ENCODE measurements around the gene DYNC1I2.

The DYNC1I2 gene

GRCh38 chr2:171692331-171692730, 5.1 kb downstream of the DYNC1I2 start:
- no peak overlapping the region for H3K9ac ChIP-seq
- peak overlapping the region; percentile 11 for H3K4me3 ChIP-seq (IDR thresholded peaks at IDR 0.05; ENCODE audit: insufficient read depth, low read depth, low read length)
- no peak overlapping the region for H3K4me2 ChIP-seq
- TF ChIP-seq, protein P1, sequence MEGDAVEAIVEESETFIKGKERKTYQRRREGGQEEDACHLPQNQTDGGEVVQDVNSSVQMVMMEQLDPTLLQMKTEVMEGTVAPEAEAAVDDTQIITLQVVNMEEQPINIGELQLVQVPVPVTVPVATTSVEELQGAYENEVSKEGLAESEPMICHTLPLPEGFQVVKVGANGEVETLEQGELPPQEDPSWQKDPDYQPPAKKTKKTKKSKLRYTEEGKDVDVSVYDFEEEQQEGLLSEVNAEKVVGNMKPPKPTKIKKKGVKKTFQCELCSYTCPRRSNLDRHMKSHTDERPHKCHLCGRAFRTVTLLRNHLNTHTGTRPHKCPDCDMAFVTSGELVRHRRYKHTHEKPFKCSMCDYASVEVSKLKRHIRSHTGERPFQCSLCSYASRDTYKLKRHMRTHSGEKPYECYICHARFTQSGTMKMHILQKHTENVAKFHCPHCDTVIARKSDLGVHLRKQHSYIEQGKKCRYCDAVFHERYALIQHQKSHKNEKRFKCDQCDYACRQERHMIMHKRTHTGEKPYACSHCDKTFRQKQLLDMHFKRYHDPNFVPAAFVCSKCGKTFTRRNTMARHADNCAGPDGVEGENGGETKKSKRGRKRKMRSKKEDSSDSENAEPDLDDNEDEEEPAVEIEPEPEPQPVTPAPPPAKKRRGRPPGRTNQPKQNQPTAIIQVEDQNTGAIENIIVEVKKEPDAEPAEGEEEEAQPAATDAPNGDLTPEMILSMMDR (conservative IDR thresholded peaks at IDR 0.05; ENCODE audit: low read depth, low read length), result no peak
- no peak overlapping the region for H3K27ac ChIP-seq
- H4K20me1 ChIP-seq (ENCODE audit: insufficient read depth), result no peaks in the 10 kb centered on the region
- H3K79me2 ChIP-seq (ENCODE audit: insufficient read depth, low read depth), result peaks cover 23% of the 10 kb centered on the region; the same call in 1 of the 2 replicates
- no peak overlapping the region for H2AFZ ChIP-seq (ENCODE audit: low read depth)
- H3K4me1 ChIP-seq (ENCODE audit: low read depth, poor library complexity, severe bottlenecking), result peaks cover 15% of the 10 kb centered on the region
- H3K36me3 ChIP-seq (ENCODE audit: insufficient read depth), result peaks cover 7% of the 10 kb centered on the region; the same call in 1 of the 2 replicates
- no peaks in the 10 kb centered on the region for H3K27me3 ChIP-seq (ENCODE audit: insufficient read depth, low read depth)

DNA sequence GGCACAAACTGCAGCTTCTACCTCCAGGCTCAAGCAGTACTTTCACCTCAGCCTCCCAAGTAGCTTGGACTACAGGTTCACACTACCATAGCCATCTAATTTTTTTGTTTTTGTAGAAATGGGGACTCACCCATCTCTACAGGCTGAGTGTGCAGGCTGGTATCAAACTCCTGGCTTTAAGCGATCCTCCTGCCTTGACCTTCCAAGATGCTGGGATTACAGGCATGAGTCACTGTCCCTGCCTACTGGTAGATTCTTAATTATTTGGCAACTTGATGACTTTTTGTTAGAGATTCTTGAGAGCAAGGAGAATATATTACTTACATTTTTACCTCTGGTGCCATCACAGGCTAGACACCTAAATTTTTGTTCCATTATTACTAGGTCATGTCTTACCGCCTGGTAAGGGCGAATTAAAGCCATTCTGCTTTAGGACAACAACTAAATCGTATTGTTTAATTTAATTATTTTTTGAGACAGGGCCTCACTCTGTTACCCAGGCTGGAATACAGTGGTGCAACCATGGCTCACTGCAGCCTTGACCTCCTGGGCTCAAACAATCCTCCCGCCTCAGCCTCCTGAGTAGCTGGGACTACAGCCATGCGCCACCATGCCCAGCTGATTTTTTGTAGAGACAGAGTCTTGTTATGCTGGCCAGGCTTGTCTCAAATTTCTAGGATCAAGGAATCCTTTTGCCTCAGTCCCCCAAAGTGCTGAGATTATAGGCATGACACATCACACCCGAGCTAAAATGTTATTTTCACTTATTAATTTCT, 15.7 kb downstream of the DYNC1I2 start:
- Histone ChIP-seq H3K36me3 (ENCODE audit: insufficient read depth) (no peaks in the 10 kb centered on the region), H3K4me2 (no peak overlapping the region), H3K79me2 (ENCODE audit: insufficient read depth, low read depth) (no peaks in the 10 kb centered on the region), H3K4me1 (ENCODE audit: low read depth, poor library complexity, severe bottlenecking) (peaks cover 10% of the 10 kb centered on the region), H3K27me3 (ENCODE audit: insufficient read depth, low read depth) (no peaks in the 10 kb centered on the region), H4K20me1 (ENCODE audit: insufficient read depth) (peaks cover 5% of the 10 kb centered on the region; the same call in 1 of the 2 replicates), H3K27ac (no peak overlapping the region), H3K9ac (no peak overlapping the region), H3K4me3 (IDR thresholded peaks at IDR 0.05; ENCODE audit: insufficient read depth, low read depth, low read length) (no peak overlapping the region), H2AFZ (ENCODE audit: low read depth) (no peak overlapping the region)
- TF ChIP-seq, protein P1 (conservative IDR thresholded peaks at IDR 0.05; ENCODE audit: low read depth, low read length), result no peak; the same call in 1 of the 2 replicates

- H3K79me2 ChIP-seq (ENCODE audit: insufficient read depth, low read depth), result no peaks in the 10 kb centered on the region
- H3K4me3 ChIP-seq (IDR thresholded peaks at IDR 0.05; ENCODE audit: insufficient read depth, low read depth, low read length), result no peak overlapping the region
- peaks cover 10% of the 10 kb centered on the region for H3K4me1 ChIP-seq (ENCODE audit: low read depth, poor library complexity, severe bottlenecking)
- no peak overlapping the region for H2AFZ ChIP-seq (ENCODE audit: low read depth)
- no peak overlapping the region for H3K4me2 ChIP-seq
- no peaks in the 10 kb centered on the region for H3K36me3 ChIP-seq (ENCODE audit: insufficient read depth)
- no peak overlapping the region for H3K27ac ChIP-seq
- TF ChIP-seq, protein P1 (conservative IDR thresholded peaks at IDR 0.05; ENCODE audit: low read depth, low read length), result peak; percentile 68
- H3K27me3 ChIP-seq (ENCODE audit: insufficient read depth, low read depth), result no peaks in the 10 kb centered on the region
- H3K9ac ChIP-seq, result no peak overlapping the region
- peaks cover 5% of the 10 kb centered on the region; the same call in 1 of the 2 replicates for H4K20me1 ChIP-seq (ENCODE audit: insufficient read depth)
Observed at GRCh38 chr2:171703574-171704347, 16.5 kb downstream of the DYNC1I2 start.

DNA sequence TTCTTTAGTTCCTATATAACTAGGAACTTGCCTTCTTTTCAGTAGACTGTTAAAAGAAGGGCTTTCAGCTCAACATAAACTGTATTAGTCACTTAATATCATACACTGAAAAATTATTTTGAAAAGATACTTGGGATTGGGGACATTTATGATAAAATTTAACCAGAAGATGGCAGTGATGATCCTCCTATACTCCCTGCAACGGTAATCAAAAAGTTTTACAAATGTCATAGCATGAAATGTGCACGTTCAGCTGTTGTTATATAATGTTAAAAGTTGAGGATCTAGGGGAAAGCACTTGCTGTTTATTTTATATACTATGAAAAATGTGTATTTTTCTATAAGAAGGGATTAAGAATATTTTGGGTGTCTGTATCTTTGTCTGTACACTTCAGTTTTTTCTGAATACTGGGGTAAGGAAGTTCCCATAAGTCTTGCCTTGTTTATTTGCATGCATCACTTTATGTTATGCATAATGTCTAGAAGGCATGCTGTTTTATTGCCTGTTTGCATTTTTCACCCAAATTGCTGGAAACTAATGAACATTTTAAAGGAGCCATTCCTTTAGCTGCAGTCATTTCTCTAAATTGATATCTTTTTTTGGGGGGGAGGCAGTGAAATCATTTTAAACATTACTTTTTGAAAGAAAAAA, 19.0 kb downstream of the DYNC1I2 start:
- Histone ChIP-seq H3K27ac (no peak overlapping the region), H3K9ac (no peak overlapping the region), H3K36me3 (ENCODE audit: insufficient read depth) (no peaks in the 10 kb centered on the region), H3K4me2 (no peak overlapping the region), H3K27me3 (ENCODE audit: insufficient read depth, low read depth) (no peaks in the 10 kb centered on the region), H3K4me3 (IDR thresholded peaks at IDR 0.05; ENCODE audit: insufficient read depth, low read depth, low read length) (no peak overlapping the region), H4K20me1 (ENCODE audit: insufficient read depth) (peaks cover 5% of the 10 kb centered on the region; the same call in 1 of the 2 replicates), H2AFZ (ENCODE audit: low read depth) (no peak overlapping the region), H3K79me2 (ENCODE audit: insufficient read depth, low read depth) (no peaks in the 10 kb centered on the region), H3K4me1 (ENCODE audit: low read depth, poor library complexity, severe bottlenecking) (peaks cover 10% of the 10 kb centered on the region)
- TF ChIP-seq, protein P1 (conservative IDR thresholded peaks at IDR 0.05; ENCODE audit: low read depth, low read length), result no peak; the same call in 1 of the 2 replicates
